K562 (cell line): ENCODE measurements around the gene NEURL1B. TPM values are rescaled to one million over a fixed set of nuclear protein-coding genes. Genes with fewer than 3 reads are reported as not detected.

ENCODE experiments used
- DNMT1 ChIP-seq: fragments of 450-650 bp; IDR thresholded peaks from 2 replicates; pipeline ENCODE4 v1.6.1; 2016; ENCODE audit warnings: antibody characterized with exemption, mild to moderate bottlenecking
- FOXO4 ChIP-seq: fragments of 450-650 bp; formaldehyde crosslinking; IDR thresholded peaks from 2 replicates; pipeline ENCODE4 v1.4.0; 2020; ENCODE audit warnings: mild to moderate bottlenecking, moderate library complexity
- NR2F6 ChIP-seq: fragments of 450-650 bp; formaldehyde crosslinking; IDR thresholded peaks from 2 replicates; pipeline ENCODE4 v1.4.0; 2020; ENCODE audit warnings: mild to moderate bottlenecking
- RBM14 ChIP-seq: fragments of 200-400 bp; formaldehyde crosslinking; IDR thresholded peaks from 2 replicates; pipeline ENCODE4 v1.6.1; 2018; ENCODE audit warnings: low read depth, mild to moderate bottlenecking, low read length, moderate library complexity, borderline replicate concordance; ENCODE audit not compliant: insufficient read depth
- REST ChIP-seq, 2 experiments: fragments of 450-650 bp; formaldehyde crosslinking in 1 of 2; IDR thresholded peaks; 2 replicates each; pipeline versions ENCODE4 v1.4.0 to v1.6.1; 2014 to 2020; ENCODE audit warnings: mild to moderate bottlenecking in 2 of 2, borderline replicate concordance in 1 of 2, low read depth in 1 of 2
- RNF2 ChIP-seq: sonication (generic); IDR thresholded peaks from 2 replicates; pipeline ENCODE4 v1.6.1; 2016
- SREBF2 ChIP-seq: sonication (generic); formaldehyde crosslinking; IDR thresholded peaks from 2 replicates; pipeline ENCODE4 v1.4.0; 2020; ENCODE audit warnings: mild to moderate bottlenecking, missing genetic modification reagents
- SUPT5H ChIP-seq: fragments of 450-650 bp; IDR thresholded peaks from 2 replicates; pipeline ENCODE4 v1.6.1; 2016
- U2AF1 ChIP-seq: fragments of 200-400 bp; formaldehyde crosslinking; optimal IDR thresholded peaks from 2 replicates; pipeline ENCODE3; 2017; ENCODE audit warnings: mild to moderate bottlenecking, low read depth, low read length, moderate library complexity
- ZEB2 ChIP-seq: fragments of 450-650 bp; IDR thresholded peaks from 2 replicates; pipeline ENCODE4 v1.6.1; 2016
- ZNF324 ChIP-seq: fragments of 250-450 bp; sonication (Bioruptor Pico); IDR thresholded peaks from 2 replicates; pipeline ENCODE4 v1.4.0; 2020; ENCODE audit warnings: mild to moderate bottlenecking
- polyA plus RNA-seq, 8 experiments: library from polyadenylated mRNA; depleted of rRNA in 4 of 8; stranded (reverse) in 5 of 8; unstranded in 3 of 8; fragments of >200 nt; fragmentation: Nextera tagmentation in 2 of 8; fragmentation: Illumina TruSeq in 1 of 8; extraction: Ambion mirVana in 2 of 8; extraction: Trizol in 1 of 8; gene quantifications; 2 replicates each; pipeline versions ENCODE4 v1.2.1 to v1.2.3, GENCODE V29; 2011 to 2014; ENCODE audit warnings: inconsistent platforms in 1 of 8, missing spikeins in 1 of 8
- total RNA-seq, 7 experiments: library from RNA; depleted of rRNA in 6 of 7; stranded (reverse); fragments of >200 nt in 6 of 7; fragmentation: Illumina TruSeq in 2 of 7; extraction: Trizol in 2 of 7; gene quantifications; 2 replicates each; pipeline versions ENCODE4 v1.2.1 to v1.2.3, GENCODE V29; 2011 to 2021; ENCODE audit warnings: low replicate concordance in 1 of 7

NEURL1B gene
- total and polyA plus RNA-seq, 9 of the 15 experiments (the other 6 are each of a cell fraction or from before 2014, with no cell fraction given), result 0.04 TPM; not detected in 8

- TF ChIP-seq FOXO4 (CRISPR knock-in tag), result no peak
- TF ChIP-seq ZEB2, result no peak
- no peak for TF ChIP-seq DNMT1
- no peak for TF ChIP-seq ZNF324
- no peak for TF ChIP-seq RBM14
- no peak for TF ChIP-seq NR2F6
- TF ChIP-seq REST (IDR thresholded peaks at IDR 0.05; ENCODE audit: borderline replicate concordance), result no peak
- TF ChIP-seq REST (CRISPR knock-in tag; IDR thresholded peaks at IDR 0.05; ENCODE audit: low read depth), result no peak
- no peak for TF ChIP-seq RNF2
- no peak for TF ChIP-seq SUPT5H
- no peak for TF ChIP-seq SREBF2 (CRISPR knock-in tag)
- TF ChIP-seq U2AF1, result no peak
These were observed 91.3 kb downstream of the NEURL1B start (continued) for GRCh38 chr5:172732201-172732865.
